H1 (cell line): Measurements from ENCODE around the gene LPGAT1. TPM values are rescaled to one million over a fixed set of nuclear protein-coding genes. Genes with fewer than 3 reads are reported as not detected.

Experiments used
- CTCF ChIA-PET: fragments of 300-600 bp; sonication (Branson Sonifier 250); formaldehyde crosslinking; loops from one replicate; lab custom pipeline; 2021; ENCODE audit not compliant: partially characterized antibody; lab: Charles Lee
- POLR2A ChIA-PET: fragments of 300-600 bp; sonication (Branson Sonifier 250); formaldehyde crosslinking; loops from one replicate; lab custom pipeline; 2021; ENCODE audit warnings: inconsistent platforms; ENCODE audit not compliant: partially characterized antibody; lab: Charles Lee
- DNase-seq, 2 experiments: peaks; one replicate each; pipeline versions ENCODE4 v3.0.0 to v3.0.0-alpha.2; 2010 to 2022; ENCODE audit warnings: low spot score in 2 of 2, low read depth in 1 of 2, mixed read lengths in 1 of 2
- FAIRE-seq: peaks from 2 replicates; lab custom pipeline; 2011; peaks lifted over from hg19 to GRCh38; lab: Jason Lieb, UNC
- H2AFZ ChIP-seq: 2 replicates; pipeline ENCODE4 v1.8.1; 2012; ENCODE audit warnings: low read length, inconsistent platforms
- H2AK5ac ChIP-seq: 2 replicates; pipeline ENCODE4 v1.6.1; 2013; ENCODE audit warnings: low read depth, low read length
- H2BK120ac ChIP-seq: replicated peaks from 2 replicates; pipeline ENCODE3; 2013; ENCODE audit warnings: low read depth, low read length, inconsistent platforms
- H2BK12ac ChIP-seq: 2 replicates; pipeline ENCODE4 v1.6.1; 2013; ENCODE audit warnings: low read depth, low read length
- H2BK15ac ChIP-seq: 2 replicates; pipeline ENCODE4 v1.6.1; 2013; ENCODE audit warnings: low read length
- H2BK20ac ChIP-seq: 2 replicates; pipeline ENCODE4 v1.6.1; 2013; ENCODE audit warnings: low read length
- H2BK5ac ChIP-seq: 2 replicates; pipeline ENCODE4 v1.6.1; 2013; ENCODE audit warnings: low read depth, low read length
- H3K14ac ChIP-seq: 2 replicates; pipeline ENCODE4 v1.6.1; 2013; ENCODE audit warnings: inconsistent platforms; ENCODE audit not compliant: insufficient read length
- H3K18ac ChIP-seq: 2 replicates; pipeline ENCODE4 v1.6.1; 2013; ENCODE audit warnings: low read length; ENCODE audit errors: extremely low read depth
- H3K23ac ChIP-seq: 2 replicates; pipeline ENCODE4 v1.6.1; 2013; ENCODE audit warnings: inconsistent platforms; ENCODE audit not compliant: insufficient read length
- H3K23me2 ChIP-seq: 2 replicates; pipeline ENCODE4 v1.6.1; 2013; ENCODE audit warnings: low read depth, low read length
- H3K27ac ChIP-seq: 2 replicates; pipeline ENCODE4 v1.6.1; 2011; ENCODE audit warnings: low read depth, low read length, inconsistent platforms
- H3K27me3 ChIP-seq, 4 experiments: replicated peaks in 1 of 4; 1 replicate in 1 of 4; 2 replicates in 3 of 4; pipeline versions ENCODE4 v1.6.1 to v1.8.1; 2011 to 2013; ENCODE audit warnings: low read length in 3 of 4, mild to moderate bottlenecking in 3 of 4, inconsistent platforms in 2 of 4, mixed read lengths in 2 of 4, moderate library complexity in 1 of 4; ENCODE audit not compliant: control insufficient read depth in 3 of 4, insufficient read depth in 3 of 4; ENCODE audit errors: extremely low read depth in 1 of 4
- H3K36me3 ChIP-seq, 4 experiments: 2 replicates each; pipeline versions ENCODE4 v1.6.1 to v1.8.1; 2011 to 2013; ENCODE audit warnings: mild to moderate bottlenecking in 4 of 4, low read length in 3 of 4, moderate library complexity in 2 of 4, control low read depth in 1 of 4, inconsistent platforms in 1 of 4; ENCODE audit not compliant: insufficient read depth in 4 of 4, control insufficient read depth in 2 of 4
- H3K4ac ChIP-seq: replicated peaks from 2 replicates; pipeline ENCODE3; 2013; ENCODE audit warnings: low read length, low read depth, mixed read lengths, inconsistent platforms; ENCODE audit not compliant: insufficient read length
- H3K4me1 ChIP-seq, 4 experiments: replicated peaks in 1 of 4; 1 replicate in 1 of 4; 2 replicates in 3 of 4; pipeline versions ENCODE4 v1.6.1 to v1.8.1; 2011 to 2013; ENCODE audit warnings: low read length in 3 of 4, inconsistent platforms in 2 of 4, mixed read lengths in 1 of 4; ENCODE audit not compliant: insufficient read depth in 4 of 4, control insufficient read depth in 3 of 4
- H3K4me2 ChIP-seq, 2 experiments: 2 replicates each; pipeline versions ENCODE4 v1.6.1 to v1.8.1; 2011 to 2013; ENCODE audit warnings: low read depth in 2 of 2, low read length in 2 of 2, control low read depth in 1 of 2, inconsistent platforms in 1 of 2, mild to moderate bottlenecking in 1 of 2; ENCODE audit not compliant: insufficient read depth in 1 of 2
- H3K4me3 ChIP-seq, 4 experiments: fragments of 200-600, 300-600 bp in 1 of 4; sonication (generic), shearing (Covaris generic), sonication (Bioruptor Twin) in 1 of 4; 2 replicates each; pipeline versions ENCODE4 v1.5.1 to v1.8.1; 2011 to 2016; ENCODE audit warnings: low read length in 4 of 4, low read depth in 3 of 4, control low read depth in 2 of 4, inconsistent platforms in 2 of 4, mild to moderate bottlenecking in 2 of 4, mixed read lengths in 1 of 4, moderate library complexity in 1 of 4; ENCODE audit not compliant: insufficient read depth in 2 of 4; ENCODE audit errors: extremely low read depth in 1 of 4
- H3K56ac ChIP-seq: replicated peaks from 2 replicates; pipeline ENCODE3; 2013; ENCODE audit warnings: low read depth, mild to moderate bottlenecking, mixed read lengths, low read length, inconsistent platforms; ENCODE audit not compliant: insufficient read length
- H3K79me1 ChIP-seq: 2 replicates; pipeline ENCODE4 v1.6.1; 2013; ENCODE audit warnings: low read depth, low read length, control low read depth
- H3K79me2 ChIP-seq, 2 experiments: 2 replicates each; pipeline versions ENCODE4 v1.6.1 to v1.8.1; 2012 to 2013; ENCODE audit warnings: low read length in 2 of 2, mild to moderate bottlenecking in 2 of 2, inconsistent platforms in 1 of 2; ENCODE audit not compliant: insufficient read depth in 2 of 2, control insufficient read depth in 1 of 2
- H3K9ac ChIP-seq, 4 experiments: replicated peaks in 1 of 4; 1 replicate in 1 of 4; 2 replicates in 3 of 4; pipeline versions ENCODE4 v1.6.1 to v1.8.1; 2011 to 2013; ENCODE audit warnings: low read depth in 3 of 4, low read length in 3 of 4, control low read depth in 2 of 4, mild to moderate bottlenecking in 2 of 4, moderate library complexity in 2 of 4, inconsistent platforms in 1 of 4; ENCODE audit errors: extremely low read depth in 1 of 4
- H3K9me3 ChIP-seq, 2 experiments: 2 replicates each; pipeline versions ENCODE4 v1.6.1 to v1.8.1; 2012 to 2013; ENCODE audit warnings: mild to moderate bottlenecking in 2 of 2, moderate library complexity in 2 of 2, control low read depth in 1 of 2, inconsistent platforms in 1 of 2, low read depth in 1 of 2, low read length in 1 of 2, mixed read lengths in 1 of 2; ENCODE audit not compliant: insufficient read depth in 2 of 2
- H4K20me1 ChIP-seq, 2 experiments: replicated peaks in 1 of 2; 2 replicates each; pipeline versions ENCODE3 to v1.8.1; 2011 to 2013; ENCODE audit warnings: inconsistent platforms in 2 of 2, low read length in 2 of 2, mild to moderate bottlenecking in 1 of 2; ENCODE audit not compliant: insufficient read depth in 2 of 2, control insufficient read depth in 1 of 2
- H4K5ac ChIP-seq: 2 replicates; pipeline ENCODE4 v1.6.1; 2013; ENCODE audit warnings: low read length, low read depth, mixed read lengths, inconsistent platforms; ENCODE audit not compliant: insufficient read length
- H4K8ac ChIP-seq: 2 replicates; pipeline ENCODE4 v1.8.0; 2013; ENCODE audit warnings: mild to moderate bottlenecking, moderate library complexity, low read length, inconsistent platforms; ENCODE audit not compliant: insufficient read depth; ENCODE audit errors: extremely low read depth
- H4K91ac ChIP-seq: replicated peaks from 2 replicates; pipeline ENCODE3; 2013; ENCODE audit warnings: low read length, mixed read lengths, inconsistent platforms; ENCODE audit not compliant: insufficient read length
- ASH2L ChIP-seq: fragments of 200-600, 300-600 bp; sonication (generic); IDR thresholded peaks from one replicate; pipeline ENCODE4 v1.7.1; 2017; ENCODE audit warnings: low read length
- E2F6 ChIP-seq: IDR thresholded peaks from 2 replicates; pipeline ENCODE4 v1.6.1; 2012; ENCODE audit warnings: inconsistent platforms
- GTF2F1 ChIP-seq: IDR thresholded peaks from 2 replicates; pipeline ENCODE4 v1.6.1; 2012; ENCODE audit warnings: low read depth, low read length, improper control_type of control experiment, borderline replicate concordance
- WGBS, 2 experiments: shearing (Covaris generic) in 1 of 2; methylation state at CpG; one replicate each; pipeline versions ENCODE4 v1.1.6 to v1.1.7; 2013 to 2015; ENCODE audit warnings: low lambda C conversion rate in 2 of 2, mixed read lengths in 2 of 2, inconsistent platforms in 1 of 2, low coverage in 1 of 2, missing lambda C conversion rate in 1 of 2; ENCODE audit not compliant: insufficient replicate concordance in 2 of 2, insufficient coverage in 1 of 2, insufficient read length in 1 of 2; ENCODE audit errors: extremely low coverage in 1 of 2, missing lambda C conversion rate in 1 of 2; 5-methylcytosine and 5-hydroxymethylcytosine counted together
- polyA plus RNA-seq, 7 experiments: library from polyadenylated mRNA; depleted of rRNA in 3 of 7; stranded (reverse) in 5 of 7; unstranded in 2 of 7; fragments of >200 nt in 5 of 7; fragments of 200-250 nt in 2 of 7; gene quantifications; 1 replicate in 5 of 7; 2 replicates in 1 of 7; 4 replicates in 1 of 7; pipeline versions ENCODE4 v1.2.1 to v1.2.3, GENCODE V29; 2011 to 2013; ENCODE audit warnings: missing spikeins in 2 of 7, mixed read lengths in 2 of 7
- total RNA-seq: library from RNA; stranded (reverse); fragmentation: NEBNext Ultra II Directional; extraction: Animal tissue kit (Norgen Biotek cat#: 25700); gene quantifications from 2 replicates; pipeline ENCODE4 v1.2.1, GENCODE V29; 2021

Gene LPGAT1
- total and polyA plus RNA-seq, 2 of the 8 experiments (the other 6 are each of a cell fraction or from before 2014, with no cell fraction given) = 2.3 to 13.5 TPM

GRCh38 chr1:211697356-211697755, 133.2 kb downstream of the LPGAT1 start:
- no peak overlapping the region for H4K8ac ChIP-seq
- FAIRE-seq (no peak), DNase-seq (no peak)
- H3K36me3 ChIP-seq = no peaks in the 10 kb centered on the region
- no peak overlapping the region for H3K4me2 ChIP-seq
- no peak overlapping the region for H3K27ac ChIP-seq
- no peaks in the 10 kb centered on the region for H3K79me1 ChIP-seq
- H3K79me2 ChIP-seq = no peaks in the 10 kb centered on the region
- H2AK5ac ChIP-seq = no peak overlapping the region
- H2BK5ac ChIP-seq = no peak overlapping the region
- H2BK12ac ChIP-seq = no peak overlapping the region
- peaks cover 1 to 9% (median 5%) of the 10 kb centered on the region in 4 experiments; a peak in 6 of 7 replicates for H3K27me3 ChIP-seq
- H3K23ac ChIP-seq = no peak overlapping the region
- H4K20me1 ChIP-seq = no peaks in the 10 kb centered on the region
- no peak overlapping the region for H2BK20ac ChIP-seq
- no peak for TF ChIP-seq ASH2L
- no peak for TF ChIP-seq E2F6
- TF ChIP-seq GTF2F1 = no peak
- H3K18ac ChIP-seq = no peak overlapping the region
- H2BK120ac ChIP-seq = no peak overlapping the region
- H4K5ac ChIP-seq = no peak overlapping the region
- H3K9ac ChIP-seq = no peak overlapping the region
- H3K4me1 ChIP-seq = no peaks in the 10 kb centered on the region; a peak in 1 of 7 replicates
- H3K56ac ChIP-seq = no peak overlapping the region
- H3K4me3 ChIP-seq = no peak overlapping the region
- H4K91ac ChIP-seq = no peak overlapping the region
- POLR2A ChIA-PET = interaction anchor here (1.0 kb wide), 1 partner anchor 140 kb away, joined by 4 read pairs; no protein-coding TSS in a partner anchor
- 83% methylated on average over 1 of the region's 1 CpG; no CpG with 5 or more reads in 1 of the 2 experiments for WGBS, 2 experiments
- H3K9me3 ChIP-seq = no peaks in the 10 kb centered on the region
- CTCF ChIA-PET = interaction anchor here (0.7 to 5.1 kb wide), 24 partner anchors 7 to 402 kb away, joined by 3 to 50 read pairs (median 6); partner anchors contain the start of genes DTL and INTS7
- H3K4ac ChIP-seq = no peak overlapping the region
- no peak overlapping the region for H2BK15ac ChIP-seq
- H3K23me2 ChIP-seq = peaks cover 4% of the 10 kb centered on the region
- H3K14ac ChIP-seq = no peak overlapping the region
- H2AFZ ChIP-seq = no peak overlapping the region
